Trophoblast cell (in vitro differentiated cells and primary cell): ENCODE data around the gene MTREX.

ENCODE experiments used
- DNase-seq, 2 donors: peaks; one replicate each; pipeline ENCODE4 v3.0.0-alpha.2; 2016
- H2AFZ ChIP-seq: 2 replicates; pipeline ENCODE4 v1.6.1; 2013; ENCODE audit warnings: low read length, moderate library complexity, mild to moderate bottlenecking; ENCODE audit not compliant: insufficient read depth, poor library complexity
- H2AK5ac ChIP-seq: 2 replicates; pipeline ENCODE4 v1.6.1; 2013; ENCODE audit warnings: mild to moderate bottlenecking, low read length
- H2BK120ac ChIP-seq: 2 replicates; pipeline ENCODE4 v1.6.1; 2013; ENCODE audit warnings: low read length, mild to moderate bottlenecking, moderate library complexity; ENCODE audit not compliant: insufficient read depth, poor library complexity
- H2BK12ac ChIP-seq: 2 replicates; pipeline ENCODE4 v1.6.1; 2013; ENCODE audit warnings: mild to moderate bottlenecking, low read length, moderate library complexity
- H2BK5ac ChIP-seq: 2 replicates; pipeline ENCODE4 v1.6.1; 2013; ENCODE audit warnings: low read length, low read depth, moderate library complexity, mild to moderate bottlenecking; ENCODE audit not compliant: poor library complexity
- H3K14ac ChIP-seq: 2 replicates; pipeline ENCODE4 v1.6.1; 2013; ENCODE audit warnings: mild to moderate bottlenecking, low read length
- H3K18ac ChIP-seq: 2 replicates; pipeline ENCODE4 v1.6.1; 2013; ENCODE audit warnings: mild to moderate bottlenecking, low read length
- H3K23ac ChIP-seq: 2 replicates; pipeline ENCODE4 v1.6.1; 2013; ENCODE audit warnings: low read length
- H3K27ac ChIP-seq: 2 replicates; pipeline ENCODE4 v1.5.1; 2013; ENCODE audit warnings: low read depth, mild to moderate bottlenecking, inconsistent platforms, low read length, moderate library complexity
- H3K27me3 ChIP-seq: 2 replicates; pipeline ENCODE4 v1.6.1; 2013; ENCODE audit warnings: inconsistent platforms, mild to moderate bottlenecking, low read length, moderate library complexity; ENCODE audit not compliant: insufficient read depth
- H3K36me3 ChIP-seq, 2 experiments: 1 replicate in 1 of 2; 2 replicates in 1 of 2; pipeline ENCODE4 v1.6.1; 2013; ENCODE audit warnings: low read length in 2 of 2, mild to moderate bottlenecking in 2 of 2, moderate library complexity in 1 of 2; ENCODE audit not compliant: insufficient read depth in 2 of 2, control insufficient read depth in 1 of 2
- H3K4ac ChIP-seq: 2 replicates; pipeline ENCODE4 v1.6.1; 2013; ENCODE audit warnings: low read depth, mild to moderate bottlenecking, low read length, moderate library complexity
- H3K4me1 ChIP-seq, 2 experiments: 1 replicate in 1 of 2; 2 replicates in 1 of 2; pipeline ENCODE4 v1.6.1; 2013; ENCODE audit warnings: low read length in 2 of 2, mild to moderate bottlenecking in 2 of 2, moderate library complexity in 1 of 2; ENCODE audit not compliant: insufficient read depth in 2 of 2, control insufficient read depth in 1 of 2
- H3K4me2 ChIP-seq: 2 replicates; pipeline ENCODE4 v1.6.1; 2013; ENCODE audit warnings: inconsistent platforms, mild to moderate bottlenecking, low read length, moderate library complexity
- H3K4me3 ChIP-seq: 2 replicates; pipeline ENCODE4 v1.5.1; 2013; ENCODE audit warnings: mild to moderate bottlenecking, low read depth, low read length, inconsistent platforms
- H3K79me1 ChIP-seq: one replicate; pipeline ENCODE4 v1.6.1; 2013; ENCODE audit warnings: low read length
- H3K79me2 ChIP-seq: 2 replicates; pipeline ENCODE4 v1.6.1; 2013; ENCODE audit warnings: low read length, mild to moderate bottlenecking; ENCODE audit not compliant: control insufficient read depth, insufficient read depth, poor library complexity
- H3K9ac ChIP-seq: 2 replicates; pipeline ENCODE4 v1.6.1; 2013; ENCODE audit warnings: mild to moderate bottlenecking, low read length
- H3K9me3 ChIP-seq: 2 replicates; pipeline ENCODE4 v1.6.1; 2013; ENCODE audit warnings: low read depth, mild to moderate bottlenecking, control low read depth, inconsistent platforms, low read length; ENCODE audit not compliant: insufficient read depth
- H4K12ac ChIP-seq: 2 replicates; pipeline ENCODE4 v1.6.1; 2013; ENCODE audit warnings: low read depth, mild to moderate bottlenecking, low read length, moderate library complexity
- H4K8ac ChIP-seq: 2 replicates; pipeline ENCODE4 v1.6.1; 2013; ENCODE audit warnings: low read depth, mild to moderate bottlenecking, low read length, moderate library complexity
- H4K91ac ChIP-seq: one replicate; pipeline ENCODE4 v1.6.1; 2013; ENCODE audit warnings: low read depth, mild to moderate bottlenecking, low read length, moderate library complexity
- WGBS: extraction: QIAGEN DNeasy Blood & Tissue Kit; methylation state at CpG from one replicate; pipeline ENCODE4 v1.1.7; 2013; ENCODE audit warnings: missing lambda C conversion rate; ENCODE audit not compliant: insufficient read length, insufficient coverage; ENCODE audit errors: extremely low coverage; 5-methylcytosine and 5-hydroxymethylcytosine counted together

Gene MTREX

DNA sequence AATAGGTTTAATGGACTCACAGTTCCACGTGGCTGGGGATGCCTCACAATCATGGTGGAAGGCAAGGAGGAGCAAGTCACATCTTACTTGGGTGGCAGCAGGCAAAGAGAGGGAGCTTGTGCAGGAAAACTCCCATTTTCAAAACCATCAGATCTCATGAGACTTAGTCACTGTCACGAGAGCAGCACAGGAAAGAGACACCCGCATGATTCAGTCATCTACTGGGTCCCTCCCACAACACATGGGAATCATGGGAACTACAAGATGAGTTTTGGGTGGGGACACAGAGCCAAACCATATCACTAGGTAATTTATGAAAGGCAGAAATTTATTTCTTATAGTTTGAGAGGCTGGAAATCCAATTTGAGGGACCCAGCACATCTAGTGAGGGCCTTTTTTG lies 40.0 kb downstream of the MTREX start:
- no peak for DNase-seq
- H3K4me1 ChIP-seq = no peaks in the 10 kb centered on the region
- no peak overlapping the region for H4K12ac ChIP-seq
- no peak overlapping the region for H2BK5ac ChIP-seq
- no peak overlapping the region for H3K18ac ChIP-seq
- H4K91ac ChIP-seq = no peak overlapping the region
- H3K9me3 ChIP-seq = no peaks in the 10 kb centered on the region
- H3K27me3 ChIP-seq = no peaks in the 10 kb centered on the region
- no peak overlapping the region for H3K9ac ChIP-seq
- no peak overlapping the region for H2AFZ ChIP-seq
- H2BK12ac ChIP-seq = no peak overlapping the region
- H3K27ac ChIP-seq = no peak overlapping the region
- no peak overlapping the region for H2AK5ac ChIP-seq
- peak overlapping the region; percentile 74 for H3K23ac ChIP-seq
- no peak overlapping the region for H2BK120ac ChIP-seq
- no peaks in the 10 kb centered on the region for H3K79me2 ChIP-seq
- H3K4ac ChIP-seq = no peak overlapping the region
- no peak overlapping the region for H3K4me3 ChIP-seq
- H3K36me3 ChIP-seq = peaks cover 18 to 24% of the 10 kb centered on the region in 2 experiments
- H3K79me1 ChIP-seq = no peaks in the 10 kb centered on the region
- no CpG with 5 or more reads among the region's 3 CpGs for WGBS
- H4K8ac ChIP-seq = no peak overlapping the region
- H3K4me2 ChIP-seq = no peak overlapping the region
- H3K14ac ChIP-seq = no peak overlapping the region

DNA sequence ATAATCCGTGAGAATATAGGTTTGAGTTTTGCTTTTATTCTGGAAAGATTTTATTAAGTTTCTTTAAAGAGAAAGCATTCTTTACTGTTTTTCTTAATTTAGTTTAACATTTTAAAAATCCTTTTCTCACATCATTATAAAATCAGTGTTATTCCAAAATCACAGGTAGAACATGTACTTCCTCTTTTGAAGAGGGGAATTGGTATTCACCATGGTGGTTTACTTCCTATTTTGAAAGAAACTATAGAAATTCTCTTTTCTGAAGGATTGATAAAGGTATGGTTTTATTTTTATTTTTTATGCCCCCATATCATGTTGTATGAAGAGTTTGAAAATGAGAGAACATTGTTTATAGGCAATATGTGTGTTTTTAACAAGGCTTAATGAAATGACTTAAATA lies 43.0 kb downstream of the MTREX start:
- Histone ChIP-seq H2BK120ac (no peak overlapping the region), H4K91ac (no peak overlapping the region), H4K12ac (no peak overlapping the region), H3K9me3 (no peaks in the 10 kb centered on the region), H3K4me3 (no peak overlapping the region), H3K36me3 (peaks cover 29 to 35% of the 10 kb centered on the region in 2 experiments), H3K9ac (no peak overlapping the region), H3K4me2 (no peak overlapping the region), H2AK5ac (no peak overlapping the region), H3K4ac (no peak overlapping the region), H3K14ac (no peak overlapping the region), H3K79me2 (no peaks in the 10 kb centered on the region), H3K27me3 (no peaks in the 10 kb centered on the region), H2AFZ (no peak overlapping the region), H3K23ac (no peak overlapping the region), H3K79me1 (no peaks in the 10 kb centered on the region), H3K18ac (no peak overlapping the region), H3K4me1 (no peaks in the 10 kb centered on the region), H4K8ac (no peak overlapping the region), H2BK12ac (no peak overlapping the region), H2BK5ac (no peak overlapping the region), H3K27ac (no peak overlapping the region)
- no CpG with 5 or more reads among the region's 1 CpG for WGBS
- DNase-seq = no peak

DNA sequence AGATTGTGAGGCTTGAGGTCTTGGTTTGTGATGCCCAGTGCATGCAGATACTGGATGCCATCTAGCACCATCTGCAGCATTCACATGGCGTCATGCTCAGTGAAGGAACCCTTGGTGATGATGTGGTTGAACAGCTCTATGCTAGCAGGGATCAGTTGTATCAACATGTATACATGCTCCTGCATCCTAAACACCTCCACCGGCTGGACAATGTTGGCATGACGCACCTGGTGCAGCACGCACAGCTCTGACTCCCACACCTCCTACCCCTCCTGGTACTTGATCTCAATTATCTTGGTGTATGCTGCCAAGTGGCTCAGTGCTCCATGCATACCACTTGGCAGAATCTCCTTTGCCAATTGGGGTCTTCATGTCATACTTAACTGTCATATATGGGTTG lies 49.1 kb downstream of the MTREX start:
- WGBS = no CpG with 5 or more reads among the region's 4 CpGs

DNA sequence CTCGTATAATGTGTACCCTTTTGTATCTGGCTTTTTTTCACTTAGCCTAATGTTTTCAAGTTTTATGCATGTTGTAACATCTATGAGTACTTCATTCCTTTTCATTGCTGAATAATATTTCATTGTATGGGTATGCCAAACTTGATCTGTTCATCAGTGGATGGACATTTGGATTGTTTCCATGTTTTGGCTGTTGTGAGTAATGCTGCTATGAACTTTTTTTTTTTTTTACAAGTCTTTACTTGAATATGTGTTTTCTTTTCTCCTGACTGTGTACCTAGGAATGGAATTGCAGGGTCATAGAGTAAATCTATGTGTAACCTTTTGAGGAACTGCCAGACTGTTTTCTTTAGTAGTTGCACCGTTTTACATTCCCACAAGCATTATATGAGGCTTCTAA lies 52.4 kb downstream of the MTREX start:
- H4K91ac ChIP-seq = no peak overlapping the region
- no peaks in the 10 kb centered on the region for H3K79me2 ChIP-seq
- no peak overlapping the region for H2BK12ac ChIP-seq
- no peak overlapping the region for H3K18ac ChIP-seq
- peaks cover 2% of the 10 kb centered on the region for H3K9me3 ChIP-seq
- H4K8ac ChIP-seq = no peak overlapping the region
- no peak overlapping the region for H4K12ac ChIP-seq
- H3K4me3 ChIP-seq = no peak overlapping the region
- H3K4me1 ChIP-seq = no peaks in the 10 kb centered on the region
- no peak overlapping the region for H3K27ac ChIP-seq
- no peaks in the 10 kb centered on the region for H3K27me3 ChIP-seq
- no peak overlapping the region for H3K4ac ChIP-seq
- H3K4me2 ChIP-seq = no peak overlapping the region
- H2AFZ ChIP-seq = no peak overlapping the region
- no peak overlapping the region for H2BK5ac ChIP-seq
- H2AK5ac ChIP-seq = no peak overlapping the region
- no peak overlapping the region for H3K23ac ChIP-seq
- H3K36me3 ChIP-seq = peaks cover 22 to 25% of the 10 kb centered on the region in 2 experiments
- DNase-seq = peak in 1 of 2 donors; percentile 53
- no peak overlapping the region for H3K9ac ChIP-seq
- no peaks in the 10 kb centered on the region for H3K79me1 ChIP-seq
- no peak overlapping the region for H2BK120ac ChIP-seq
- no CpG with 5 or more reads among the region's 2 CpGs for WGBS
- H3K14ac ChIP-seq = no peak overlapping the region

More for the DNA sequence above, 49.1 kb downstream of the MTREX start:
- Histone ChIP-seq H3K36me3 (peaks cover 32 to 36% of the 10 kb centered on the region in 2 experiments), H3K4ac (no peak overlapping the region), H2BK12ac (no peak overlapping the region), H4K8ac (no peak overlapping the region), H3K27me3 (no peaks in the 10 kb centered on the region), H2AFZ (no peak overlapping the region), H3K79me1 (no peaks in the 10 kb centered on the region), H3K79me2 (no peaks in the 10 kb centered on the region), H4K91ac (no peak overlapping the region), H3K14ac (no peak overlapping the region), H2BK5ac (no peak overlapping the region), H3K4me1 (no peaks in the 10 kb centered on the region), H3K4me3 (no peak overlapping the region), H3K23ac (no peak overlapping the region), H4K12ac (no peak overlapping the region), H2AK5ac (no peak overlapping the region), H3K9me3 (peaks cover 2% of the 10 kb centered on the region), H3K27ac (no peak overlapping the region), H3K9ac (no peak overlapping the region), H2BK120ac (no peak overlapping the region), H3K18ac (no peak overlapping the region), H3K4me2 (no peak overlapping the region)
- no peak for DNase-seq
